Stimulated activated CD4-positive, alpha-beta T cell treated with anti-CD3 and anti-CD28 coated beads, TNF-alpha, amount 100 ng/mL, for 4 hours (primary cell): ENCODE data around the gene TSPEAR.
"Not testable (repeated sequence)": the region's sequence is repeated elsewhere in the genome, so short reads cannot be mapped to it uniquely, and the experiment has no call there.

Experiments used
- DNase-seq, 3 experiments: peaks; one replicate each; pipeline ENCODE4 v3.0.0-alpha.2; 2020; ENCODE audit warnings: low read depth in 3 of 3

TSPEAR gene

DNA sequence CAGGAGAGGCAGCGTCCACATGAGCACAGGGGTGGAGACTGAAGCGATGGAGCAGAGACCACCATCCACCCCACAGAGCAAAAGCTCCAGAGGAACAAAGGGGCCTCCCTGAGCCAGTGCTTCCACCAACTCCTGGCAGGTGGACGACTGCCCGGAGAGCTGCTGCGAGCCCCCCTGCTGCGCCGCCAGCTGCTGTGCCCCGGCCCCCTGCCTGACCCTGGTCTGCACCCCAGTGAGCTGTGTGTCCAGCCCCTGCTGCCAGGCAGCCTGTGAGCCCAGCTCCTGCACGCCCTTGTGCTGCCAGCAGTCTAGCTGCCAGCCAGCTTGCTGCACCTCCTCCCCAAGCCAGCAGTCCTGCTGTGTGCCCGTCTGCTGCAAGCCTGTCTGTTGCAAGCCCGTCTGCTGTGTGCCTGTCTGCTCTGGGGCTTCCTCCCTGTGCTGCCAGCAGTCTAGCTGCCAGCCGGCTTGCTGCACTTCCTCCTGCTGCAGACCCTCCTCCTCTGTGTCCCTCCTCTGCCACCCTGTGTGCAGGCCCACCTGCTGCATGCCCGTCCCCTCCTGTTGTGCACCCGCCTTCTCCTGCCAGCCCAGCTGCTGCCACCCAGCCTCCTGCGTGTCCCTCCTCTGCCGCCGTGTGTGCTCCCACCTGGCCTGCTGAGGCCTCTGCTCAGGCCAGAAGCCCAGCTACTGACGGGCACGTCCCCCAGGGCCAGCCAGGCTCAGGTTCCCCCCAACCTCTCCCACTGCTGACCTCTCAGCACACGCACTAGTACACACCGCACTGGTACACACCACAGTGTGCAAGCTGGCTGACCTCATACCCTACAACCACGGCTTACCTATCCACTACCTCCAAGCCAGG, 9.0 kb downstream of the TSPEAR start:
- DNase-seq: no peak

- no peak for DNase-seq
Measured at GRCh38 chr21:44701541-44701940, 9.8 kb downstream of the TSPEAR start.

DNA sequence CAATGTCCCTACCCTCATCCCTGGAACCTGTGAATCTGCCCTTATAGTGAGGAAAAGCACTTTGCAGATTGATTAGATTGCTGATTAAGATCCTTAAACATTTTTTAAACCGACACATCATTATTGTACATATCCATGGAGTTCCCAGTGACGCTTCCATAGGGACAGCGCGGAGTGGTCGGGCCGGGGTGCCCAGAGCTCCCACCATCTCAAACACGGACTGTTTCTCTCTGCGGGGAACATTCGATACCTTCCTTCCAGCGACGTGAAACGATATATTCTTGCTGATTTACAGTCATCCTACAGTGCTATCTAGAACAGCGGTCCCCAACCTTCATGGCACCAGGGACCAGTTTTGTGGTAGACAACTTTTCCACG, 10.4 kb downstream of the TSPEAR start:
- DNase-seq: no peak

- DNase-seq: no peak
Measured at GRCh38 chr21:44700101-44701022, 11.0 kb downstream of the TSPEAR start.

DNA sequence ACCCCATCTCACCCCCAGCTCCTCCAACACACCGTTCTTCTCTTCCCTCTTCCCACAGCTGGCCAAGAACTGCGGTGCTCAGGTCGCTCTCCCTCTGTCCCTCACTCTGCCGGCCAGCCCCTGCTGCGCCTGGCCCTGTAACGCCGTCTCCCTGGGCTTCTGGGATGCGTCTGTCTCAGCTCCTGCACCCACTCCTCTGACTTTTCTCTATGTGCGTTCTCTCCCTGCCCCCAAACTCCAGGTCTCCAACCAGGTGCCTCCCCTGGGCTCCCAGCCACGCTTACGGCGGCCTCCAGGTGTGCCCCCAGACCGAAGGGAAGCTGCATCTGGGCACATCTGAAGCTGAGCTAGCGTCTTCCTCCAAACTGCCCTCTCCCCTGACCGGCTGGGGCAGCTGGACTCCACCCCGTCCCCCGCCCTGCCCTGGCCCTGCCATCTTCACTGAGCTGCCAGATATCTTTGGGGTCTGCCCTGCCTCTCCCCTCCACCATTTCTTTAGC, 11.8 kb downstream of the TSPEAR start:
- no peak for DNase-seq

- no peak for DNase-seq
Measured at GRCh38 chr21:44697811-44698734, 13.3 kb downstream of the TSPEAR start.

- not testable (repeated sequence) for DNase-seq
Measured at GRCh38 chr21:44697172-44697810, 14.1 kb downstream of the TSPEAR start, which contains the start of gene KRTAP10-12. Gene KRTAP10-12 (plus strand): TSS chr21:44697172. CDS start chr21:44697202, 30 bp downstream.

GRCh38 chr21:44696572-44696971, 14.8 kb downstream of the TSPEAR start:
- DNase-seq: no peak

DNA sequence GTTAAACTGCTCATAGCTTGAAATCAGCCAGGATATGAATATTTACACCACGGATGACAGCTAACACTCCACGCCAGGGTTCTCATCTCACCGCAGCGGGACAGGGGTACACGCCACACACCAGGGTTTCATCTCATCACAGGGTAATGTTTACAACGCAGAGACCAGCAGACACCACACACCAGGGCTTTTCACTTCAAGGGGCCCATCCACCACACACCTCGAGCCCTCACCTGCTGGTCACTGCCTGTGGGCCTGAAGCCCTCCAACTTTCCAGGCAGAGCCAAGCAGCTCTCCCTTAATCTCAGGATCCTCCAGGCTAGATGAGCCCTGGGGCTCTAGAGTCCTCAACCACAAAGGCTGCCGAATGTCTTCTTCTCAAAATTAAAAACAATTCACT, 15.7 kb downstream of the TSPEAR start:
- no peak for DNase-seq

- DNase-seq: no peak
Measured at GRCh38 chr21:44695184-44695583, 16.2 kb downstream of the TSPEAR start.

DNA sequence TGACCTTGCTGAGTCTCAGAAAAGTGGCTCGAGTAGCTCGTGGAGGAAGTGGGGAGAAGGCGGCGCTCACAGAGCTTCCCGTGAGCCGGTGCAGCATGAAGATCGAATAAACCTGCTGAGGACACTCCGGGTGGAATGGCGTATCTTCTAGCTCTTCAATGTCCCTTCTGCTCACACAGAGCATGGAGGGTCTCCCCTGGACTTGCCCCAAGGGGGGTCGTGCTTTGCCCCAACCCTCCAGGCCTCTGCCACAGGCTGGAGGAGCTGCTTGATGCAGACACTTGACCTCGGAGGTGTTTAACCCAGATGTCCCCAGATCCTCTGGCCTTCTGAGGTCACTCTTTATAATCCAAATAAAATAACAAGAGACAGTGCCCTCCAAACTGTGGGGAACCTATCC, 16.6 kb downstream of the TSPEAR start:
- DNase-seq: no peak

GRCh38 chr21:44692798-44693512, 18.4 kb downstream of the TSPEAR start:
- DNase-seq: no peak

DNA sequence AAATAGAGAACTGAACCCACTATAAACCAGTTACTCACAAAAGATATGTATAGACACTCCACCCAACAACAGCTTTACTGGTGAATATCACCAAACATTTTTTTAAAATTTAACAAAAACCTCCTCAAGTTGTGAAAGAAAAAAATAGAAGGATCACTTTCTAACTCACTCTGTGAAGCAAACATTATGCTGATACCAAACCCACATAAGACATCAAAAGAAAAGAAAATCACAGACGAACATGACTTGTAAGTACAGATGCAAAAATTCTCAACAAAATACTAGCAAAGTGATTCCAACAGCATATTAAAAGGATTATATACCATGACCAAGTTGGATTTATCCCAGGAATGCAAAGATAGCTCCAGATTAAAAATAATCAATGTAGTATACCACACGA, 19.7 kb downstream of the TSPEAR start:
- no peak for DNase-seq

DNA sequence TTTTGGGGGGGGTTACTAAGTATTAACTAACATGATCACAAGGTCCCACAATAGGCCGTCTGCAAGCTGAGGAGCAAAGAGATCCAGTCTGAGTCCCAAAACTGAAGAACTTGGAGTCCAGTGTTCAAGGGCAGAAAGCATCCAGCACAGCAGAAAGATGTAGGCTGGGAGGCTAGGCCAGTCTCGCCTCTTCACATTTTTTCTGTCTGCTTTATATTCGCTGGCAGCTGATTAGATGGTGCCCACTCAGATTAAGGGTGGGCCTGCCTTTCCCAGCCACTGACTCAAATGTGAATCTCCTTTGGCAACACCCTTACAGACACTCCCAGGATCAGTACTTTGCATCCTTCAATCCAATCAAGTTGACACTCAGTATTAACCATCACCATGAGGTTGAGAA, 21.6 kb downstream of the TSPEAR start:
- not testable (repeated sequence) for DNase-seq

GRCh38 chr21:44687671-44688070, 23.7 kb downstream of the TSPEAR start:
- no peak for DNase-seq

DNA sequence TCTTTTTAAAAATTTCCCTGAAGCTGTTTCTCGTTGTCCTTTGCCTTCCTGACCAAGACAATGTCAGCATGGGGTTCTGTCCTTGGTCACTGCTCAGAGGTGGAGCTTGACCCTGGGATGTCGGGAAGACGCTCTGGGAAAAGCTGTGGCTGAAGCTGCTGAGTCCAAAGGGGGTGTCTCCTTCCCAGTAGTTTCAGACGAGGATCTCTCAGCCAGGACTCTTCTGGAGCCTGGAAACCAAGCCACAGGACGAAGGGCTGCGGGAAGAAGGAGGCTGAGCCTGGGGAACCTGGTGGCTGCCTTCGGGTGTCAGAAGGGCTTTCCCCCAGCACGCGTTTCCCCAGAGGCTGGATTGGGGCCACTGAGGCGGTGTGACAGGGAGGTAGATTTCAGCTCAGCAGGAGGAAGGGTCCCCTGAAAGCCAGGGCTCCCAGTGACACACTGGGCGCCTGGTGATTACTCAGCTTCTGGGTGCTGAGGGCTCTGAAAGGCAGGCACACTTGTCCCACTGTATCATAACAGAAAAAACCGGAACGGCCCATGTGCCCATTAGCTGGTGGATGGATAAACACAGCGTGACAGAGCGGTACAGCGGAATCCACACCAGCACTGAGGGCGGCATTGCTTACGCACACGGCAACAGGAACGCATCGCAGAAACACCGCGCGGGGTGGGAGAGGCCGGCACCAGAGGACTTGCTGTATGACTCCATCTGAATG, 24.4 kb downstream of the TSPEAR start:
- no peak for DNase-seq

DNA sequence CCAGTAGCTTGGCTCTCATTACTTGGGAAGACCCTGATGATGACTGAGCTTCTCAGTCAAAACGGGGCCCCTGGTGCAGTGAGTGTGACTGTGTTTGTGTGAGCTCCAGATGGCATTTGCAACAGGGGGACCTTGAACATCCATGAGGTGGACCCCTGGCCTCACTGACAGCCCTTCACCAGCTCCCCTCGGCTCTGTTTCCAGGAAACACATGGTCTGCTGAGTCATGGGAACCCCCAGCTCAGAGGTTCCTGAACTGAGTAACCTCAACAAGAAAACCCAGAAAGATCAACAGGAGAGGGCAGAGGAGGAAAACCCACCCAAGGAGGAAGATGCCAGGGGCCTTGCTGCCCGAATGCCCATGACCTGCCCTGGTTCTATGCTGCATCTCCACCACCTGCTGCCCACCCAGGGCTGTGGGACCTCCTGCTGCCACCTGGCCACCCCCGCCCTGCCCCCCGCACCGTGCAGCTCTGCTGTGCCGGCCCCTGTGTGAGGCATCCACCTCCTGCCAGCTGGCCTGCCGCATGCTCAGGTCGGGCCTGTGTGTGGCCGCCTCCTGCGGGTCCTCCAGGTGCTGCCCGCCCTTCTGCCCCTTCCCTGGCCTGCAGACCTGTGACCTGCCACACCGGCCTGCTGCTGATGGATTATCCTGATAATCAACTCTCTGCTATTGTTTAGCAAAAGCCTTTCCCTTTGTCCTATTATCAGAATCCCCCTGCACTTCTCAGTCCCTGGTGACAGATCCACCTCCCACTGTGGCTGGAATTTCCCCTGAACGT, 25.2 kb downstream of the TSPEAR start:
- no peak for DNase-seq

GRCh38 chr21:44685050-44685449, 26.3 kb downstream of the TSPEAR start:
- not testable (repeated sequence) for DNase-seq

- no peak for DNase-seq
Measured at GRCh38 chr21:44684483-44684882, 26.9 kb downstream of the TSPEAR start.
